ENCODE results near the gene PDIA5. TPM values are rescaled to one million over a fixed set of nuclear protein-coding genes. Genes with fewer than 3 reads are reported as not detected.

PDIA5 gene
- total RNA-seq, 2 donors from 2014 or later = 57.5 to 68.3 TPM

- DNase-seq = no peak
- no peak for TF ChIP-seq CTCF (conservative IDR thresholded peaks at IDR 0.05)
- peaks cover 14% of the 10 kb centered on the region for H3K4me1 ChIP-seq (ENCODE audit: control insufficient read depth, insufficient read depth, low read length)
- no peak overlapping the region for H3K27ac ChIP-seq (ENCODE audit: low read depth, low read length)
- Mint-ChIP-seq H3K4me3 (no peak overlapping the region), H3K4me1 (peaks cover 34% of the 10 kb centered on the region), H3K27ac (no peak overlapping the region), H3K27me3 (ENCODE audit: insufficient read depth) (no peaks in the 10 kb centered on the region), H3K9me3 (no peaks in the 10 kb centered on the region), H3K36me3 (ENCODE audit: low read depth) (peaks cover 50% of the 10 kb centered on the region)
- H3K9ac ChIP-seq (ENCODE audit: extremely low read depth, low read length, poor library complexity, severe bottlenecking) = no peak overlapping the region
- H3K27me3 ChIP-seq (ENCODE audit: control insufficient read depth, insufficient read depth, low read length, poor library complexity, severe bottlenecking) = no peaks in the 10 kb centered on the region
- no peak overlapping the region for H3K4me3 ChIP-seq (ENCODE audit: low read length)
- peaks cover 70% of the 10 kb centered on the region for H3K36me3 ChIP-seq (ENCODE audit: control insufficient read depth, insufficient read depth, low read length)
- WGBS, 2 experiments (ENCODE audit: insufficient coverage in 1 of 2, insufficient read length in 1 of 2) = 78 to 79% methylated on average over 5 of the region's 5 CpGs
- H3K9me3 ChIP-seq (ENCODE audit: control insufficient read depth, low read length) = no peaks in the 10 kb centered on the region
These were observed 72.7 kb downstream of the PDIA5 start for GRCh38 chr3:123139522-123139921.

- Mint-ChIP-seq H3K4me3 (no peak overlapping the region), H3K4me1 (peaks cover 33% of the 10 kb centered on the region), H3K27ac (no peak overlapping the region), H3K27me3 (ENCODE audit: insufficient read depth) (no peaks in the 10 kb centered on the region), H3K36me3 (ENCODE audit: low read depth) (peaks cover 57% of the 10 kb centered on the region), H3K9me3 (no peaks in the 10 kb centered on the region)
- 82 to 84% methylated on average over 8 to 9 of the region's 9 CpGs for WGBS, 2 experiments (ENCODE audit: insufficient coverage in 1 of 2, insufficient read length in 1 of 2)
- no peaks in the 10 kb centered on the region for H3K27me3 ChIP-seq (ENCODE audit: control insufficient read depth, insufficient read depth, low read length, poor library complexity, severe bottlenecking)
- H3K9ac ChIP-seq (ENCODE audit: extremely low read depth, low read length, poor library complexity, severe bottlenecking) = no peak overlapping the region
- peaks cover 69% of the 10 kb centered on the region for H3K36me3 ChIP-seq (ENCODE audit: control insufficient read depth, insufficient read depth, low read length)
- TF ChIP-seq CTCF (conservative IDR thresholded peaks at IDR 0.05) = no peak
- H3K4me1 ChIP-seq (ENCODE audit: control insufficient read depth, insufficient read depth, low read length) = peaks cover 14% of the 10 kb centered on the region
- no peaks in the 10 kb centered on the region for H3K9me3 ChIP-seq (ENCODE audit: control insufficient read depth, low read length)
- no peak overlapping the region for H3K4me3 ChIP-seq (ENCODE audit: low read length)
- no peak overlapping the region for H3K27ac ChIP-seq (ENCODE audit: low read depth, low read length)
- DNase-seq = no peak
These were observed 73.7 kb downstream of the PDIA5 start for GRCh38 chr3:123140550-123140949.

- H3K4me1 ChIP-seq (ENCODE audit: control insufficient read depth, insufficient read depth, low read length) = peaks cover 14% of the 10 kb centered on the region
- H3K4me3 ChIP-seq (ENCODE audit: low read length) = no peak overlapping the region
- no peak for TF ChIP-seq CTCF (conservative IDR thresholded peaks at IDR 0.05)
- H3K9me3 ChIP-seq (ENCODE audit: control insufficient read depth, low read length) = no peaks in the 10 kb centered on the region
- Mint-ChIP-seq H3K27ac (no peak overlapping the region), H3K27me3 (ENCODE audit: insufficient read depth) (no peaks in the 10 kb centered on the region), H3K9me3 (no peaks in the 10 kb centered on the region), H3K4me1 (peaks cover 33% of the 10 kb centered on the region), H3K4me3 (no peak overlapping the region), H3K36me3 (ENCODE audit: low read depth) (peaks cover 61% of the 10 kb centered on the region)
- no peaks in the 10 kb centered on the region for H3K27me3 ChIP-seq (ENCODE audit: control insufficient read depth, insufficient read depth, low read length, poor library complexity, severe bottlenecking)
- DNase-seq = no peak
- H3K36me3 ChIP-seq (ENCODE audit: control insufficient read depth, insufficient read depth, low read length) = peaks cover 69% of the 10 kb centered on the region
- WGBS, 2 experiments (ENCODE audit: insufficient coverage in 1 of 2, insufficient read length in 1 of 2) = 97 to 100% methylated on average over 4 to 5 of the region's 5 CpGs
- H3K9ac ChIP-seq (ENCODE audit: extremely low read depth, low read length, poor library complexity, severe bottlenecking) = no peak overlapping the region
- no peak overlapping the region for H3K27ac ChIP-seq (ENCODE audit: low read depth, low read length)
These were observed 74.5 kb downstream of the PDIA5 start for GRCh38 chr3:123141276-123141675.
